ENCODE results near the gene KRT15. TPM values are rescaled to one million over a fixed set of nuclear protein-coding genes. Genes with fewer than 3 reads are reported as not detected.
"Not testable (repeated sequence)": the region's sequence is repeated elsewhere in the genome, so short reads cannot be mapped to it uniquely, and the experiment has no call there.

The KRT15 gene
- total RNA-seq, 2 donors from 2014 or later: 0.24 to 0.37 TPM

- DNase-seq (no peak), ATAC-seq (no peak)
- intact Hi-C loops (cut with DNase I): loop anchor here in 1 of 2 donors (10.0 kb wide), 1 partner anchor 632 kb away; no protein-coding TSS in a partner anchor
Measured at GRCh38 chr17:41546819-41547218, 28.1 kb upstream of the KRT15 start.

GRCh38 chr17:41545829-41546410 is 27.2 kb upstream of the KRT15 start:
- ATAC-seq (no peak), DNase-seq (no peak)
- intact Hi-C loops (cut with DNase I): loop anchor here in 1 of 2 donors (10.0 kb wide), 1 partner anchor 631 kb away; no protein-coding TSS in a partner anchor

DNA sequence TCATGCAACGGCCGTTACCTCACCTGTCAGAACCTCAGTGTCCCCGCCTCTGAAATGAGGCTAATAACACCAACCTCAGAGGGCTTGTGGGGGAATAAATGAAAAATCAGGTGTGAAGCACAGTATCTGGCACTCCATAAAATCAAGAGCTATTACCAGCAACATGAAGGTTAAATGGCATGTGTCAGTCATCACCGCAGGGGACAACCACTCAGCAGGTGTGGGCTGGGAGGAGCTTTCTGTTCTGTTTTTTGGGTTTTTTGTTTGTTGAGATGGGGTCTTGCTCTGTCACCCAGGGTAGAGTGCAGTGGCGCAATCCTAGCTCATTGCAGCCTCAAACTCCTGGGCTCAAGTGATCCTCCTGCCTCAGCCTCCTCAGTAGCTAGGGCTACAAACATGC is 26.2 kb upstream of the KRT15 start:
- intact Hi-C loops (cut with DNase I): loop anchor here in 1 of 2 donors (10.0 kb wide), 1 partner anchor 630 kb away; no protein-coding TSS in a partner anchor
- no peak for DNase-seq
- ATAC-seq: no peak

- intact Hi-C loops (cut with DNase I): loop anchor here in 1 of 2 donors (10.0 kb wide), 1 partner anchor 630 kb away; no protein-coding TSS in a partner anchor
- DNase-seq (no peak), ATAC-seq (no peak)
Measured at GRCh38 chr17:41544491-41544892, 25.8 kb upstream of the KRT15 start.

DNA sequence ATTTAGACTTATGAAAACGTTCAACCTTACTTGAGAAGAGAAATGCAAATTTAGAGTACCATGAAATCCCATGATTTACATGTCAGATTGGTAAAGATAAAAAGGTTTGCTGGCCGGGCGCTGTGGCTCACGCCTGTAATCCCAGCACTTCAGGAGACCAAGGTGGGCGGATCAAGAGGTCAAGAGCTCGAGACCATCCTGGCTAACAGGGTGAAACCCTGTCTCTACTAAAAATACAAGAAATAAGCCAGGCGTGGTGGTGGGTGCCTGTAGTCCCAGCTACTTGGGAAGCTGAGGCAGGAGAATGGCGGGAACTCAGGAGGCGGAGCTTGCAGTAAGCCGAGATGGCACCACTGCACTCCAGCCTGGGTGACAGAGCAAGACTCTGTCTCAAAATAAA is 24.1 kb upstream of the KRT15 start:
- ATAC-seq, DNase-seq: not testable (repeated sequence)
- intact Hi-C loops (cut with DNase I): loop anchor here in 1 of 2 donors (10.0 kb wide), 1 partner anchor 628 kb away; no protein-coding TSS in a partner anchor

- DNase-seq: no peak
- intact Hi-C loops (cut with DNase I): loop anchor here in 1 of 2 donors (10.0 kb wide), 1 partner anchor 628 kb away; no protein-coding TSS in a partner anchor
- no peak for ATAC-seq
Measured at GRCh38 chr17:41542357-41542756, 23.7 kb upstream of the KRT15 start.

GRCh38 chr17:41540921-41541625 is 22.4 kb upstream of the KRT15 start:
- DNase-seq (no peak), ATAC-seq (peak in 1 of 2 donors; percentile 45)
- intact Hi-C loops (cut with DNase I): loop anchor here in 1 of 2 donors (10.0 kb wide), 1 partner anchor 626 kb away; no protein-coding TSS in a partner anchor

GRCh38 chr17:41539979-41540701 is 21.4 kb upstream of the KRT15 start:
- intact Hi-C loops (cut with DNase I): loop anchor here in 1 of 2 donors (10.0 kb wide), 1 partner anchor 625 kb away; no protein-coding TSS in a partner anchor
- DNase-seq (no peak), ATAC-seq (no peak)

DNA sequence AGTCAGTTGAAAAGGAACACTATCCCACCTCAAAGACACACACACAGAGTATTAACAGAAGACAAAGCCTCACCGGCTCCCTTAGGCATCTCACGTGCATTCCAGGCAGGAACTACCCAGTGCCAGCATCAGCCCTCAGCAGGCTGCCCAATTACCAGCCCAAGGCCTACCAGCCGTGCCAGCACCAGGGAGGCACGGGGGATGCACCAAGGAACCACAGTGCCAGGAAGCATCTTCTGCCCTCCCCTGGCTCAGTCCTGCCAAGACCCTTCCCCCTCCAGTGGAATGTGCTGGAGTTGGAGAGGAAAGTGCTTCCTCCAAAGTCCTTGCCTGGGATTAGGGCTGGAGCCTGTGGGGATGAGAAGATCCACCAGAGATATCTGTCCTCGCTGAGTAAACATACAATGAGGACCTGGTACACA is 20.4 kb upstream of the KRT15 start:
- no peak for DNase-seq
- intact Hi-C loops (cut with DNase I): no loop called here
- peak; percentile 30 to 63 for ATAC-seq

GRCh38 chr17:41538565-41538991 is 19.9 kb upstream of the KRT15 start:
- ATAC-seq (peak in 1 of 2 donors; percentile 58), DNase-seq (no peak)
- intact Hi-C loops (cut with DNase I): no loop called here

DNA sequence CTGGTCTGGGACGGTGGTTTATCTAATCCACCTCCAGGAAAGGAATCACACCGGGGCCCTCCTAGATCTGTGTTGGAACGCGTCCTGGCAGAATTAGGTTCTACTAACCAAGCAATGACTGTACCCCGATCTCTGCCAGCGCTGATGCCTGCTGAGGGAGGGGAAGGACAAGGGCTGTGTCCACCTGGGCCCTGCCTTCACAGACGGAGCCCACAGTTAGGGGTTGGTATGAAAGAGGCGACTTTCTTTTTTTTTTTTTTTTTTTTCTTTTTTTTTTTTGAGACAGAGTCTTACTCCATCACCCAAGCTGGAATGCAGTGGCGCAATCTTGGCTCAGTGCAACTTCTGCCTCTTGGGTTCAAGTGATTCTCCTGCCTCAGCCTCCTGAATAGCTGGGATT is 19.3 kb upstream of the KRT15 start:
- peak in 1 of 2 donors; percentile 48 for ATAC-seq
- DNase-seq: no peak
- intact Hi-C loops (cut with DNase I): no loop called here

GRCh38 chr17:41537614-41537954 is 18.9 kb upstream of the KRT15 start:
- ATAC-seq (no peak), DNase-seq (no peak)
- intact Hi-C loops (cut with DNase I): no loop called here

DNA sequence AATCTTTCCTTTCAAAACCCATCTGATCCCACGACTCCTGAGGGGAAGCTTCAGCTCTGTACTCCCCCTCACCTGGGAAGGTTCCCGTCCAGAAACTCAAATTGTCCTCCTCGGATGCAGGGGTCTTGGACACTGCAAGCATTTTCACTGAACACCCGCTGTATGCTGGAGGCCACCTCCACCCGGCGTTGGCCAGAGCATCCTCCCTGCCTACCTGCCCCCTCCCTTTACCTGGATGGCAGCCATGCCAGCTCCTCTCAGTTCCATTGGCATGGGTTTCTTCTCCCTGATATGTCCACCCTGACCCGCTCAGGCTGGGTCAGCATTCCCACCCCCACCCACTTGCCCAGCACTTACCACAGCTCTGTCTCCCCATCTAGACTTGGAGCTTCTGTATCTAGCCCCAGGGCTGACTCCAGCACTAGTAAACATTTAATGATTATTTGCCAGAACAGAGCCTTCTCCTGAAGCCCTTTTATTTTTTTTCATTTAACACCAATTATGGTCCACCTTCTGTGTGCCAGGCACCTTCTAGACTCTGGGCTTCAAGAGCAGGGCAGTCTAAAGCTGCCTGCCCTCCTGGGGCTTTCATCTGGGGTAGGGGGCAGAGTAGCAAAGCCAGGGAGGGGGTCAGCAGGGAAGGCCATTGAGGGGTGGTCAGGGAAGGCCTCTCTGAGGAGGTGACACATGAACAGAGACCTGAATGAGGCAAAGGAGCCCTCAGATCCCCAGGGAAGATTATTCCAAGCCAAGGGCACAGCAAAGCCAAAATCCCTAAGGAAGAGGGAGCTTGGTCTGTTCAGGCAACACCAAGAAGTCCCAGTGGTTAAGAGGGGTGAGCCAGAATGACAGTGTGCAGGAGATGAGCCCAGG is 18.3 kb upstream of the KRT15 start:
- DNase-seq: no peak
- ATAC-seq: no peak
- intact Hi-C loops (cut with DNase I): no loop called here

GRCh38 chr17:41535764-41536481 is 17.2 kb upstream of the KRT15 start:
- DNase-seq: no peak
- ATAC-seq: no peak
- intact Hi-C loops (cut with DNase I): no loop called here

- ATAC-seq (no peak), DNase-seq (no peak)
- intact Hi-C loops (cut with DNase I): no loop called here
Measured at GRCh38 chr17:41534899-41535546, 16.3 kb upstream of the KRT15 start.

DNA sequence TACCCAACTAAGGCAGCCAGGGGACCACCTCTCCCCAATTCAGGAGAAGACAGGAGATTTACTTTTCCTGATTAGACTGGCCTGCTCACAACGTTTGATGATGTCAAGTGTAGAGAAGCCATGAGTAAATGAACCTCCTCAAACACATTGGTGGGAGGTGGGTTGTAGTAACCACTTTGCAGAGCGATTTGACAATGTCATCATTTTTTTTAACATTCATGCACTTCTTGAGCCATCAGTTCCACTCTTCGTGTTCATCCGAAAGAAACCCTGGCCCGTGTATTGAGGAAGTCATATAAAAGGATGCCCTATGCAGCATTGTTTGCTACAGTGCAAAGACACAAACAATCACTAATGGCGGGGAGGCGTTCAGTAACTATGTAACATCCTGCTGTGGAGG is 14.9 kb upstream of the KRT15 start:
- ATAC-seq (no peak), DNase-seq (no peak)
- intact Hi-C loops (cut with DNase I): no loop called here

DNA sequence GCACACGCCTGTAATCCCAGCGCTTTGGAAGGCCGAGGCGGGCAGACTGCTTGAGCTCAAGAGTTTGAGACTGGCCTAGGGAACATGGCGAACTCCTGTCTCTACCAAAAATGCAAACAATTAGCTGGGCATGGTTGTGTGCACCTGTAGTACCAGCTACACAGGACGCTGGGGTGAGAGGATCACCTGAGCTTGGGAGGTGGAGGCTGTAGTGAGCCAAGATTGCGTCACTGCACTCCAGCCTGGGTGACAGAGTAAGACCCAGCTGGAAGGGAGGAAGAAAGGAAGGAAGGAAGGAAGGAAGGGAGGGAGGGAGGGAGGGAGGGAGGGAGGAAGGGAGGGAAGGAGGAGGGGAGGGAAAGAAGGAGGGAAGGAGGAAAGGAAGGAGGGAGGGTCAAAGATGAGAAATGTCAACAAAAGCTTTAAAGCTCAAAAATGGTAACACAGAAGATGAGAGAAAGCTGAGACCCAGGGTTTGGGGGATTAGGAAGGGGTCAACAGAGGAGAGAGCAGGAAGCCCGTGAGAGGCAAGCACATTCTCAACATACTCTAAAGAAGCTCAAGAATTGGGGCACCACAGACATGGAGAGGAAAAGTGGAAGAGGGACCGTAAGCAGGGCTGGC is 14.4 kb upstream of the KRT15 start:
- no peak for DNase-seq
- no peak for ATAC-seq
- intact Hi-C loops (cut with DNase I): no loop called here
